Measurements from ENCODE around the gene RASA4.
"Not testable (repeated sequence)": the region's sequence is repeated elsewhere in the genome, so short reads cannot be mapped to it uniquely, and the experiment has no call there.

GRCh38 chr7:102614873-102615272 lies 1.7 kb downstream of the RASA4 start:
- not testable (repeated sequence) for TF ChIP-seq YY1 (IDR thresholded peaks at IDR 0.05; ENCODE audit: insufficient read depth, insufficient read length); SUZ12 (IDR thresholded peaks at IDR 0.05; ENCODE audit: extremely low read depth, insufficient read depth, insufficient read length)
